ENCODE measurements around the gene FAM110A.
"Not testable (repeated sequence)": the region's sequence is repeated elsewhere in the genome, so short reads cannot be mapped to it uniquely, and the experiment has no call there.

FAM110A gene

GRCh38 chr20:805713-806112 lies 27.8 kb upstream of the FAM110A start:
- no peak overlapping the region for H3K9ac ChIP-seq (ENCODE audit: low read depth, low read length, poor library complexity)
- H2BK15ac ChIP-seq (ENCODE audit: low read length) = no peak overlapping the region
- WGBS, 2 donors (ENCODE audit: extremely low coverage in 2 of 2, insufficient read length in 2 of 2, insufficient replicate concordance in 1 of 2) = no CpG with 5 or more reads among the region's 1 CpG
- H3K4me1 ChIP-seq (ENCODE audit: control insufficient read depth in 2 of 2, insufficient read depth in 1 of 2, low read depth in 1 of 2, low read length in 2 of 2) = no peaks in the 10 kb centered on the region
- no peak overlapping the region for H3K4ac ChIP-seq (ENCODE audit: low read length)
- no peaks in the 10 kb centered on the region for H3K79me1 ChIP-seq (ENCODE audit: low read depth, low read length)
- H2BK120ac ChIP-seq (ENCODE audit: low read depth, low read length) = no peak overlapping the region
- H2AK5ac ChIP-seq (ENCODE audit: low read depth, low read length) = no peak overlapping the region
- no peak overlapping the region for H4K8ac ChIP-seq (ENCODE audit: low read depth, low read length)
- H3K27ac ChIP-seq (replicated peaks; ENCODE audit: low read length) = no peak overlapping the region
- H3K27me3 ChIP-seq (ENCODE audit: control insufficient read depth in 3 of 3, insufficient read depth in 3 of 3, low read depth in 1 of 3, low read length in 3 of 3) = no peaks in the 10 kb centered on the region
- H2AFZ ChIP-seq (ENCODE audit: low read length) = no peak overlapping the region
- H3K4me3 ChIP-seq (ENCODE audit: low read length in 2 of 2) = no peak overlapping the region
- H3K23ac ChIP-seq (ENCODE audit: low read depth, low read length, poor library complexity) = no peak overlapping the region
- no peaks in the 10 kb centered on the region for H3K36me3 ChIP-seq (replicated peaks in 1 of 2; ENCODE audit: control insufficient read depth in 2 of 2, insufficient read depth in 2 of 2, low read length in 2 of 2)
- H3K4me2 ChIP-seq (ENCODE audit: insufficient read depth, low read length, poor library complexity, severe bottlenecking) = no peak overlapping the region
- peak; percentile 43 for DNase-seq (ENCODE audit: low spot score)
- no peak overlapping the region for H4K91ac ChIP-seq (ENCODE audit: low read depth, low read length, poor library complexity)
- peaks cover 0 to 5% of the 10 kb centered on the region in 2 donors for H3K9me3 ChIP-seq (replicated peaks in 1 of 2; ENCODE audit: control insufficient read depth in 2 of 2, insufficient read depth in 1 of 2, low read depth in 1 of 2, low read length in 2 of 2)
- H2BK5ac ChIP-seq (ENCODE audit: low read length) = no peak overlapping the region
- no peak overlapping the region for H2BK12ac ChIP-seq (ENCODE audit: low read length)
- no peak overlapping the region for H3K18ac ChIP-seq (ENCODE audit: low read length)
- no peak overlapping the region for H3K14ac ChIP-seq (ENCODE audit: low read length)

- H3K27ac ChIP-seq (replicated peaks; ENCODE audit: low read length); H2BK12ac ChIP-seq (ENCODE audit: low read length); H3K27me3 ChIP-seq (ENCODE audit: control insufficient read depth in 3 of 3, insufficient read depth in 3 of 3, low read depth in 1 of 3, low read length in 3 of 3); H3K9ac ChIP-seq (ENCODE audit: low read depth, low read length, poor library complexity); H4K91ac ChIP-seq (ENCODE audit: low read depth, low read length, poor library complexity); H4K8ac ChIP-seq (ENCODE audit: low read depth, low read length); H3K14ac ChIP-seq (ENCODE audit: low read length); H2BK5ac ChIP-seq (ENCODE audit: low read length); H2BK15ac ChIP-seq (ENCODE audit: low read length); H3K4me3 ChIP-seq (ENCODE audit: low read length in 2 of 2); H3K4me2 ChIP-seq (ENCODE audit: insufficient read depth, low read length, poor library complexity, severe bottlenecking); H2AK5ac ChIP-seq (ENCODE audit: low read depth, low read length); H3K79me1 ChIP-seq (ENCODE audit: low read depth, low read length); H3K4ac ChIP-seq (ENCODE audit: low read length); H3K18ac ChIP-seq (ENCODE audit: low read length); H2AFZ ChIP-seq (ENCODE audit: low read length); DNase-seq (ENCODE audit: low spot score); H3K36me3 ChIP-seq (replicated peaks in 1 of 2; ENCODE audit: control insufficient read depth in 2 of 2, insufficient read depth in 2 of 2, low read length in 2 of 2); H2BK120ac ChIP-seq (ENCODE audit: low read depth, low read length); H3K4me1 ChIP-seq (ENCODE audit: control insufficient read depth in 2 of 2, insufficient read depth in 1 of 2, low read depth in 1 of 2, low read length in 2 of 2); H3K9me3 ChIP-seq (replicated peaks in 1 of 2; ENCODE audit: control insufficient read depth in 2 of 2, insufficient read depth in 1 of 2, low read depth in 1 of 2, low read length in 2 of 2); H3K23ac ChIP-seq (ENCODE audit: low read depth, low read length, poor library complexity): not testable (repeated sequence)
- WGBS, 2 donors (ENCODE audit: extremely low coverage in 2 of 2, insufficient read length in 2 of 2, insufficient replicate concordance in 1 of 2) = no CpG with 5 or more reads among the region's 13 CpGs
These were observed 21.6 kb upstream of the FAM110A start for GRCh38 chr20:811776-812434.

DNA sequence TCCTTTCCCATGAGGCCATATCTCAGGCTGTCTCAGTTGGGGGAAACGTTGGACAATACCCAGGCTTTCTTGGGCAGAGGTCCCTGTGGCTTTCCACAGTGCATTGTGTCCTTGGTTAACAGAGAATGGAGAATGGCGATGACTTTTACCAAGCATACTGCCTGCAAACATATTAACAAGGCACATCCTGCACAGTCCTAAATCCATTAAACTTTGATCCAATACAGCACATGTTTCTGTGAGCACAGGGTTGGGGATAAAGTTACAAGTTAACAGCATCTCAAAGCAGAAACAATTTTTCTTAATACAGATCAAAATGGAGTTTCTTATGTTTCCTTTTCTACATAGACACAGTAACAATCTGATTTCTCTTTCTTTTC lies 21.1 kb upstream of the FAM110A start:
- not testable (repeated sequence) for H2BK120ac ChIP-seq (ENCODE audit: low read depth, low read length); H4K8ac ChIP-seq (ENCODE audit: low read depth, low read length); H2AFZ ChIP-seq (ENCODE audit: low read length); H3K27ac ChIP-seq (replicated peaks; ENCODE audit: low read length); H3K27me3 ChIP-seq (ENCODE audit: control insufficient read depth in 3 of 3, insufficient read depth in 3 of 3, low read depth in 1 of 3, low read length in 3 of 3); DNase-seq (ENCODE audit: low spot score); H2BK12ac ChIP-seq (ENCODE audit: low read length); H3K9me3 ChIP-seq (replicated peaks in 1 of 2; ENCODE audit: control insufficient read depth in 2 of 2, insufficient read depth in 1 of 2, low read depth in 1 of 2, low read length in 2 of 2); H3K18ac ChIP-seq (ENCODE audit: low read length); H3K4me3 ChIP-seq (ENCODE audit: low read length in 2 of 2); H3K14ac ChIP-seq (ENCODE audit: low read length); H3K9ac ChIP-seq (ENCODE audit: low read depth, low read length, poor library complexity); H3K4me1 ChIP-seq (ENCODE audit: control insufficient read depth in 2 of 2, insufficient read depth in 1 of 2, low read depth in 1 of 2, low read length in 2 of 2); H3K79me1 ChIP-seq (ENCODE audit: low read depth, low read length); H4K91ac ChIP-seq (ENCODE audit: low read depth, low read length, poor library complexity); H2BK15ac ChIP-seq (ENCODE audit: low read length); H2BK5ac ChIP-seq (ENCODE audit: low read length); H2AK5ac ChIP-seq (ENCODE audit: low read depth, low read length); H3K23ac ChIP-seq (ENCODE audit: low read depth, low read length, poor library complexity); H3K4ac ChIP-seq (ENCODE audit: low read length); H3K36me3 ChIP-seq (replicated peaks in 1 of 2; ENCODE audit: control insufficient read depth in 2 of 2, insufficient read depth in 2 of 2, low read length in 2 of 2); H3K4me2 ChIP-seq (ENCODE audit: insufficient read depth, low read length, poor library complexity, severe bottlenecking)
- no CpG with 5 or more reads among the region's 2 CpGs for WGBS, 2 donors (ENCODE audit: extremely low coverage in 2 of 2, insufficient read length in 2 of 2, insufficient replicate concordance in 1 of 2)

- H2AK5ac ChIP-seq (ENCODE audit: low read depth, low read length) = no peak overlapping the region
- no peak overlapping the region for H3K14ac ChIP-seq (ENCODE audit: low read length)
- DNase-seq (ENCODE audit: low spot score) = no peak
- H3K4me2 ChIP-seq (ENCODE audit: insufficient read depth, low read length, poor library complexity, severe bottlenecking) = no peak overlapping the region
- H3K23ac ChIP-seq (ENCODE audit: low read depth, low read length, poor library complexity) = no peak overlapping the region
- H3K9ac ChIP-seq (ENCODE audit: low read depth, low read length, poor library complexity) = no peak overlapping the region
- no peak overlapping the region for H2BK5ac ChIP-seq (ENCODE audit: low read length)
- H3K18ac ChIP-seq (ENCODE audit: low read length) = no peak overlapping the region
- no peaks in the 10 kb centered on the region for H3K9me3 ChIP-seq (replicated peaks in 1 of 2; ENCODE audit: control insufficient read depth in 2 of 2, insufficient read depth in 1 of 2, low read depth in 1 of 2, low read length in 2 of 2)
- H3K27ac ChIP-seq (replicated peaks; ENCODE audit: low read length) = no peak overlapping the region
- H4K8ac ChIP-seq (ENCODE audit: low read depth, low read length) = no peak overlapping the region
- no peak overlapping the region for H4K91ac ChIP-seq (ENCODE audit: low read depth, low read length, poor library complexity)
- no peak overlapping the region for H3K4me3 ChIP-seq (ENCODE audit: low read length in 2 of 2)
- H3K36me3 ChIP-seq (replicated peaks in 1 of 2; ENCODE audit: control insufficient read depth in 2 of 2, insufficient read depth in 2 of 2, low read length in 2 of 2) = no peaks in the 10 kb centered on the region
- peaks cover 0 to 2% of the 10 kb centered on the region in 2 donors for H3K4me1 ChIP-seq (ENCODE audit: control insufficient read depth in 2 of 2, insufficient read depth in 1 of 2, low read depth in 1 of 2, low read length in 2 of 2)
- H2BK12ac ChIP-seq (ENCODE audit: low read length) = no peak overlapping the region
- H3K27me3 ChIP-seq (ENCODE audit: control insufficient read depth in 3 of 3, insufficient read depth in 3 of 3, low read depth in 1 of 3, low read length in 3 of 3) = no peaks in the 10 kb centered on the region
- H3K79me1 ChIP-seq (ENCODE audit: low read depth, low read length) = no peaks in the 10 kb centered on the region
- no peak overlapping the region for H3K4ac ChIP-seq (ENCODE audit: low read length)
- H2BK15ac ChIP-seq (ENCODE audit: low read length) = no peak overlapping the region
- WGBS, 2 donors (ENCODE audit: extremely low coverage in 2 of 2, insufficient read length in 2 of 2, insufficient replicate concordance in 1 of 2) = no CpG with 5 or more reads among the region's 8 CpGs
- no peak overlapping the region for H2BK120ac ChIP-seq (ENCODE audit: low read depth, low read length)
- H2AFZ ChIP-seq (ENCODE audit: low read length) = no peak overlapping the region
These were observed 20.1 kb upstream of the FAM110A start for GRCh38 chr20:813390-813789.
